DMS114 treated with DMSO at 0.1 percent for 48 hours (cell line): ENCODE results near the gene TMPRSS11B.
"Not testable (repeated sequence)": the region's sequence is repeated elsewhere in the genome, so short reads cannot be mapped to it uniquely, and the experiment has no call there.

Experiments used
- DNase-seq: peaks from one replicate; lab custom pipeline; 2025; ENCODE audit not compliant: unreplicated experiment; lab: John Stamatoyannopoulos, UW

The TMPRSS11B gene

GRCh38 chr4:68228568-68228967 lies 16.9 kb downstream of the TMPRSS11B start:
- no peak for DNase-seq

DNA sequence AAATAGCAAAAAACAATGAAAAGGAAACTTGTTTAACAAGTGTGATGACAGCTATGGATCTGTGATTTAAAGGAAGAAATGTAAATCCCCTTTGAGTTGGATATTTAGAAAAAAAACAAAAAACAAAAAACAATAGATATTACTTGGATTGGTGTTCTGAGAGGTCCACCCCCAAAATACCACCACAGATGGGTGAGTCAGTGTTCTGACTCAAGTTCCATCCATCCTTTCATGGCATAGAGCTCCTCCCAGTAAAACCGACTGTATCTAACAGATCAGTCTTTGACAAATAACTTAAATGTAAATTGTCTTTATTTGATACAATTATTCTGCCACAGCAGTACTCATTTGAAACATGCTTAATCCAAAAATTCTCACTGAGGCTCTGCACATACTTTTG lies 27.4 kb downstream of the TMPRSS11B start:
- no peak for DNase-seq

DNA sequence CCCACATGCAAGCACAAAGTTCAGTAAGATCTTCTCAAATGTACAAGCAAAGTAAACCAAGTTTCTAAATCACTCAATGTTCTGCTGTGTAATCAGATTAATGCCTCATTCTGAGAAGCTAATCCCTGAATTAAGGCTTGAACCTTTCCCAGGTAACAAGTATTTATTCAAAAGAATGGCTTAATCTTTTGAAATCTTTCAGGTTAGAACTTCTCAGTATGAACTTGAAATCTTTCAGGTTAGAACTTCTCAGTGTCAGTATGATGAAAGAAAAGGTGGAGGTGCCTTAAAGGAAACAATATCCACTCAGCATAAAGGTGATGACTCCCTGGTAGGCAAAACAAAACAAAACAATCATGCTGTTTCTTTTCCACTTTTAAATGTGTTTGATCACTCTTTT lies 29.0 kb downstream of the TMPRSS11B start:
- DNase-seq: no peak

DNA sequence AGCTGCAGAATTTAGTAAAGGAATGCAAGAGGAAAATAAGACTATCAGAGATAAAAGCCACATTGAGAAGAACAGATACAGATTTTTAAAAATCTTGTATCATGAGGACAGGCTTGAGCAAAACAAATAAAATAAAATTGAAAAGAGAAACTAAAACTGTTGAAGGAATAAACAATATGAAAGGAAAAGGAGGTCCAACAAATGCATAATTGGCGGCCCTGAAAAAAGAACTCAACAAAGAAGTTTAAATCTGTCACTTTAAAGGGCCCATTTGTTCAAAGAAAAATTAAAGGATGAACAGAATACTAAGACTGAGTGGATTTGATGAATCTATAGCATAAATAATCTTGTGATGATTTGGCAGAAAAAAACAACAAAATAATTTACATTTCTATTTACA lies 36.5 kb downstream of the TMPRSS11B start:
- no peak for DNase-seq

- not testable (repeated sequence) for DNase-seq
Observed at GRCh38 chr4:68194305-68194704, 51.2 kb downstream of the TMPRSS11B start.

- no peak for DNase-seq
Observed at GRCh38 chr4:68193194-68193593, 52.3 kb downstream of the TMPRSS11B start.

GRCh38 chr4:68187145-68187544 lies 58.3 kb downstream of the TMPRSS11B start:
- DNase-seq: no peak

DNA sequence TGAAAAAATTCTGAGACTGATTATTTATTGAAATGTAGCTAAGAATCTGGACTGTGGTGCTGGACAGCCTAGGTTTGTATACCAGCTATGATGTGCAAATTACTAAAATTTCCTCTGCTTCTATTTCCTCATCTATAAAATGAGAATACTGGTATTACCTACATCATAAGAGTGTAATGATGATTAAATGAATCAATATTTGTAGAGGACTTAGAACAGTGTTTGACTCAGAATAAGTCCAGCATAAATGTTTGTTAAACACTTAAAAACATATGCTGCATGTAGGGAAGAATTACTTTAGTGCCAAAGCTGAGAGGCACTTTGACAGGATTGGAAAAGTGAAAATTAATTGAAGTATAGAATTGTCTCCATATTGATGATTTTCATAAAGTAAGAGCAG lies 60.6 kb downstream of the TMPRSS11B start:
- DNase-seq: no peak

GRCh38 chr4:68183417-68183816 lies 62.1 kb downstream of the TMPRSS11B start:
- DNase-seq: no peak

DNA sequence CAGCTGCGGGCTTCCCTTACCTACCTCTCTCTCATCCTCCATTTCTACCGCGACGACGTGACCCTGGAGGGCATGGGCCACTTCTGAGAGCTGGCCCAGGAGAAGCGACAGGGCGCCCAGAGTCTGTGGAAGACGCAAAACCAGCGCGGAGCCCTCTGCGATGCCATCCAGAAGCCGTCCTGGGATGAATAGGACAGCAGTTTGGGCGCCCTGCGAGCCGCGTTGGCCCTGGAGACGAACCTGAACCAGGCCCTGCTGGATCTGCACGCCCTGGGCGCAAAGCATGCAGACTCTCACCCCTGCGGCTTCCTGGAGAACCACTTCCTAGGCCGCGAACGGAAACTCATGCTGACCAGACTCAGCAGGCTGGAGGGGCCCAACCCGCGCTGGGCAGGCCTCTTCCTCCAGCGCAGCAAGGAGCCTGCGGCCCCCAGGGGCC lies 63.1 kb downstream of the TMPRSS11B start:
- DNase-seq: no peak

- no peak for DNase-seq
Observed at GRCh38 chr4:68180849-68181526, 64.5 kb downstream of the TMPRSS11B start.

- no peak for DNase-seq
Observed at GRCh38 chr4:68176904-68177303, 68.6 kb downstream of the TMPRSS11B start.
